GM21786 (cell line): Measurements from ENCODE around the gene BNC2.
"Not testable (repeated sequence)": the region's sequence is repeated elsewhere in the genome, so short reads cannot be mapped to it uniquely, and the experiment has no call there.

Source experiments
- ATAC-seq: cut with Tn5 transposase; IDR thresholded peaks from one replicate; pipeline ENCODE4 v1.9.1; 2021; ENCODE audit not compliant: unreplicated experiment

The BNC2 gene, protein sequence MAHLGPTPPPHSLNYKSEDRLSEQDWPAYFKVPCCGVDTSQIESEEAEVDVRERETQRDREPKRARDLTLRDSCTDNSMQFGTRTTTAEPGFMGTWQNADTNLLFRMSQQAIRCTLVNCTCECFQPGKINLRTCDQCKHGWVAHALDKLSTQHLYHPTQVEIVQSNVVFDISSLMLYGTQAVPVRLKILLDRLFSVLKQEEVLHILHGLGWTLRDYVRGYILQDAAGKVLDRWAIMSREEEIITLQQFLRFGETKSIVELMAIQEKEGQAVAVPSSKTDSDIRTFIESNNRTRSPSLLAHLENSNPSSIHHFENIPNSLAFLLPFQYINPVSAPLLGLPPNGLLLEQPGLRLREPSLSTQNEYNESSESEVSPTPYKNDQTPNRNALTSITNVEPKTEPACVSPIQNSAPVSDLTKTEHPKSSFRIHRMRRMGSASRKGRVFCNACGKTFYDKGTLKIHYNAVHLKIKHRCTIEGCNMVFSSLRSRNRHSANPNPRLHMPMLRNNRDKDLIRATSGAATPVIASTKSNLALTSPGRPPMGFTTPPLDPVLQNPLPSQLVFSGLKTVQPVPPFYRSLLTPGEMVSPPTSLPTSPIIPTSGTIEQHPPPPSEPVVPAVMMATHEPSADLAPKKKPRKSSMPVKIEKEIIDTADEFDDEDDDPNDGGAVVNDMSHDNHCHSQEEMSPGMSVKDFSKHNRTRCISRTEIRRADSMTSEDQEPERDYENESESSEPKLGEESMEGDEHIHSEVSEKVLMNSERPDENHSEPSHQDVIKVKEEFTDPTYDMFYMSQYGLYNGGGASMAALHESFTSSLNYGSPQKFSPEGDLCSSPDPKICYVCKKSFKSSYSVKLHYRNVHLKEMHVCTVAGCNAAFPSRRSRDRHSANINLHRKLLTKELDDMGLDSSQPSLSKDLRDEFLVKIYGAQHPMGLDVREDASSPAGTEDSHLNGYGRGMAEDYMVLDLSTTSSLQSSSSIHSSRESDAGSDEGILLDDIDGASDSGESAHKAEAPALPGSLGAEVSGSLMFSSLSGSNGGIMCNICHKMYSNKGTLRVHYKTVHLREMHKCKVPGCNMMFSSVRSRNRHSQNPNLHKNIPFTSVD

DNA sequence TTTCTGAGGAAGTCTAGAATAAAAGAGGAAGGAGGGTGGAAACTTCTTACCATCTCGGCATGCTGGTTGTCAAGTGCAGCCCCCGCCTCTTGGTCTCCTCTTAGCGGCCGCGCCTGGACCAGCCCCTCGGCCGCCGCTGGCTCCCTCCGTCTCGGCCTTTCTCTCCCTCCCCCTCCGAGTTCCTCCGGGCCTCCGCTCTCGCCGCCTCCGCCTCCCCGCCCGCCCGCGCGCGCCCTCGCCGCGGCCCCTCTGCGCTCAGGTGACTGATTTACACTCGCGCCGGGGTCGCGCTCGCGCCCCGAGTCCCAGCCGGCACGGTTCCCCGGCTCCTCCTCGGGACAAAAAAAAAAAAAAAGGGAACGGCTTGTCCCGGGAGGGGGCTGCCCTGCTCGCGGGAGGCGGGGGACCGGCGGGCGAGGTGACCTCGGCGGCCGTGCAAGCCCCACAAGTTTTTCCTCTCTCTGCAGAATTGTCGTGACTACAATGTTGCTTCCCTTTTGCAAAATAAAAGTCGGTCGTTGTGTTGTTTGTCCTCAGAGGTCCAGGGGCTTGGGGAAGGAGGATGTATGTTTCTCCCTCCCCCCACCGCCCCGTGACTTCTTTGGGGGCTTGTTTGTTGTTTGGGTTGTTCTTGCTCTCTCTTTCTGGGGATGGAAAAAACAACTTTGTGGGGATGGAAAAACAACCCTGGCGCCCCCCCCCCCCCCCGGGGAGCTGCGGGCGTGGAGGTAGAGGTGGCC, at the start of gene BNC2:
Gene BNC2 (minus strand): TSS at position 75 of the 740 bp plus-strand sequence. CDS start 22 bp downstream, at position 53.
- no peak for ATAC-seq

DNA sequence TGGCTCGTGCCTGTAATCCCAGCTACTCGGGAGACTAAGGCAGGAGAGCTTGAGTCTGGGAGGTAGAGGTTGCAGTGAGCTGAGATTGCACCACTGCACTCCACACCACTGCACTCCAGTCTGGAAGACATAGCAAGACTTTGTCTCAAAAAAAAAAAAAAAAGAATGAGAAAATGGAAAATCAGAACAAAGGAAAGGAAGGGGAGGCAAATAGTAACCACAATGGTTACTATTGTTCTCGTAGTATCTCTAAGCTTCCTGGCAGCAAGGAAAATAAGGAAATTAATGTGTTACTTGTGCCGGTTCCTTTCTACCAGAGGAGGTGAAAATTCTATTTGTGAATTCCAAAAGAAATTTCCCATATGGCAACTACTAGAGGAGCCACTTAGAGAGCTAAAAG, 48.5 kb upstream of the BNC2 start:
- no peak for ATAC-seq

DNA sequence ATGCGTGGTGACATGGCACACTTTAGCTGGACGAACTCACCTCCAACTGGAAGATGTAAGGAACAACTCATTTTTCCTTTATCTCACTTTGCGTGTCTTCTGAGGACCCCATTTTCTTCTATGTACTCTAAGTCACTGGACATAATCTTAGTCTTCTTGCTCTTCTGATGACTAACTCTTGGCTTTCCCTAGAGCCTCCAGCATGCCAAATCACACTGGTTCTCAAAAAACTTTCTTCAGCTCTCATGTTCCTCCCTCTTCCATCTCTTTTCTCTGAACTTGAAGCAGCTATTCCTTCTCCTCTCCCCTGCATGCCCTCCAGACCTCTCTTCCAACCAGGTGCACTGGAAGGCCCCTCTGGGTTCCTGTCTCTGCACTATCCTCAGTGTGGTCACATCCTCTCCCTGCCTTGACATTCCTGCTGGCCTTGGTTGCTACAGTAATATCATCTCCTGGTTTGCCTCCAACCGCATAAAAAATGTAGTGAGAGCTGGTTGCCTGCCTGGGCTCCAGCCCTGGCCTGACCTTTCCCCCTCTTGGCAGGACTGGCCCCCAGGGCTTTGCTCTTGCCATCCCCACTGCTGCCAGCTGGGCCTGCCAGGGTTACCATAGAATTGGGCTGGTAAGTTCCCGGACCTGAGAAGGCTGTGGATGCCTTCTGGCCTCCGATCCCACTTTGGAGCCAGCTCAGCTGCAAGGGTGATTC, 44.8 kb upstream of the BNC2 start:
- ATAC-seq = no peak

DNA sequence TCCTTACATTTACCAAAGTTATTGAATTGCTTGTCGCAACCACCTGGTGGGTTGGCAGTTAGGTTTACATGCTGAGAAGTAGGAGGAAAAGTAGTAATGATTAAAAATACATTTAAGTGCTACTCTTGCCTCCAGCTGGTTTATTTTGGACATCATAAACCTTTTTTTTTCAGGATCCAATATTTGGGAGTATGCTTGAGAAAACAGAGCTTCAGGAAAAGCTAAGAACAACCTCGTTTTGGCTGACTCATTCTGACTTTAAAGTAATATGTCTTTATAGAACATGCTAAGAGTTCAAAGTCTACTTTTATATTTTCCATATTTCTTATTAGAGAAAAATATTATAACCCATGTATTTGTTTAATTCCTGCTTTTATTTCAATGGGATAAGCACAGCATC, 41.7 kb upstream of the BNC2 start:
- ATAC-seq = no peak

DNA sequence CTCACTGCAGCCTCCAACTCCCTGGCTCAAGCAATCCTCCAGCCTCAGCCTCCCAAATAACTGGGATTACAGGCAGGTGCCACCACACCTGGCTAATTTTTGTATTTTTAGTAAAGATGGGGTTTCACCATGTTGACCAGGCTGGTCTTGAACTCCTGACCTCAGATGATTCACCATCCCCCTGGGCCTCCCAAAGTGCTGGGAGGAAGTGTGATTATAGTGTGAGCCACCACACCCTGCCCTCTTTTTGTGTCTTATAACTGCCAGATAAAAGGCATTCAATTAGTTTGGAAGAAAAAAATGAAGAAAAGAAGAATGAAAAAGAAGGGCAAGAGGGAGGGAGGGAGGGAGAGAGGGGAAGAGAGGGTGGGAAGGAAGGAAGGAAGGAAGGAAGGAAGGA, 37.7 kb upstream of the BNC2 start:
- not testable (repeated sequence) for ATAC-seq

DNA sequence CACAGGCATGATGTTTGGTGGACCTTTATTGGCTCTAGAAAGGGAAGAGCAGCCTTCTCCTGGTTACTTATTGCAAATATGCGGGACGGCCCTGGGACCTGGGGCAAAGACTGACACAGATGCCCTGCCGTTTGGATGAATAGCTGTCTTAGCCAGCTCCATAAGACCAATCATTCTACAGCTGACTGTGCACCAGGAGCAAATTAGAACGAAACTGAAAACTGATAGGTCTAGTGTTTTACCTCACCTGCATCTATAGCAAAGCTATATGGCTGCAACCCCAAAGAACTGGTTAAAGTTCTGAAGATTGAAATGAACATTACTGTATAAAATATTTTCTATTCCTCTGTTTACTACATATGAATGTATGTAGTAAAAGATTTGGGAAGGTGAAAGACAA, 34.2 kb upstream of the BNC2 start:
- ATAC-seq = no peak

DNA sequence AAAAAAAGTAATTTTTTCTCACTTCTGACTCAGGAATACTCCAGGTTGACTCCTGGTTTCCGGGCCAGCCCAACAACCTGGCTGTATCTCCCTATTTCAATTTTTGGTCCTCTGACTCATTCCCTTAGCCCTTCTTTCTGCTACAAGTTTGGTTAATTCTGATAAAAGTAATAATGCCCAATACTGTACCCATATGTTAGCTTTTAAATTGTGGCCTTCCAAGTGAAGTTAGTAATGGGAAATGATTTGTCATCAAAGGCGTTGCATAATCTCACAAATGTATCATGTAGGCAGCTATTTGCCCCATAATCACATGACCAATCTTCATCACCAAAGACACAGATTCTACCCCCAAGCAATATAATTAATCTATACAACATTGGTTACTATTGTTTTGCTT, 31.1 kb upstream of the BNC2 start:
- no peak for ATAC-seq

DNA sequence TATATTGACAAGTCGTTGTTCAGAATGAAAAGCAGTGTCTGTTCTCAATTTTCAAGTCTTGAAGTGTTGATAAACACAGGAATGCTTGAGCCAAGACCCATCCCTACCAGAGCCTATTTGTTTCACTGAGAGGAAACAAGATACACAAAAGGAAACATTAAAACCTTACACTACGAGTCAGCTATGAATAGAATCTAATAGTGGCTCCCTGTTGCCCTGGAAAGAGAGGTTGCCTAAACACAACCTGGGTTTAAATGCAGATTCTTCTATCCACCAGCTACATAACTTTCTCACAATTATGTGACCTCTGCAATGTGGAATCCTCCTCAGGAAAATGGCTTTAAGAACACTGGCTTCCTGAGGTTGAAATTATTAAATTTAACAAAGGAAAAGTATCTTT, 29.1 kb upstream of the BNC2 start:
- no peak for ATAC-seq

DNA sequence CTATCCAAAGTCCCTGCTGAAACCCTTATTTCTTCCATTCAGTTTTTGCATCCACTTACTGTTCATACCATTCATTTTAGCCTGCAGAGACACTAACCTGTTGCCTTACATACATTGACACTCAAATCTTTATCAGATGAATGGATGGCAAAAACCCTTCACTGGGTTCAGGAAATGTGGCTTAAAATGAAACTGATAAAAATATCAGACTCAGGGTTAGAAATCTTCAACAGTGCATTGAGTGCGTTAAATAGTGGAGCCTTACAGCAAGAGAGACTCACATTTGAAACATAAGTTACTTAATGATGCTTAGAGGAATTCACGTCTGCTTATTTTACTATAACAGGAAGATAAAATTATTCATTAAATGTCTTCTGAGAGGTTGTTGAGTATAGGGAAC, 28.0 kb upstream of the BNC2 start:
- no peak for ATAC-seq

DNA sequence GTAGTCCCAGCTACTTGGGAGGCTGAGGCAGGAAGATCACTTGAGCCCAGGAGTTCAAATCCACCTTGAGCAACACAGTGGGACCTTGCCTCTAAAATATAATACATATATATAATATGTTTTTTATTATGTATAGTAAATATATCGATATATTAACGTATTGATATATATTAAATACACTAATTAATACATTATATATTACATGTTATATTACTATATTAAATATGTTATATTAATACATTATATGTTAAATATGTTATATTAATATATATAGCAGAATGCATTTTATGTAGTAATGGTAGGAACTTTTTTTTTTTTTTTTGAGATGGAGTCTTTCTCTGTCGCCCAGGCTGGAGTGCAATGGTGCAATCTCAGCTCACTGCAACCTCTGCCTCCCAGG, 18.1 kb upstream of the BNC2 start:
- ATAC-seq = no peak

DNA sequence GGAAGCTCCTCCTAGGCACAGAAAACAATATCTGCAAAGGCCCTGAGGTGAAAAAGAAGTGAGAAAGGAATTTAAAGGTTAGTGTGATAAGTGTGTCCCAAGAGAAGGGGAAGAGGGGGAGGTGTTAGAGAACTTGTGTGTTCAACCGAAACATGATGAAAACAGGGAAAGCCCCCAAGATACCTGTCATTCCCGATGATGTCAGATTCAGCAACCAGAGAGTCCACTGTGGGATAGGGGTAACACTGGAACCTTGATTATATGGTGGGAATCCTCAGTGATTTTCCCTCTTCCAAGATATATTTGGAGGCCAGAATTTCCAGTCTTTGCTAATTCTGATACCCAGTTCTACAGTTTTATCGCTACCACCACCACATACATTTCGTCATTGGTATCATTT, 15.5 kb upstream of the BNC2 start:
- no peak for ATAC-seq

DNA sequence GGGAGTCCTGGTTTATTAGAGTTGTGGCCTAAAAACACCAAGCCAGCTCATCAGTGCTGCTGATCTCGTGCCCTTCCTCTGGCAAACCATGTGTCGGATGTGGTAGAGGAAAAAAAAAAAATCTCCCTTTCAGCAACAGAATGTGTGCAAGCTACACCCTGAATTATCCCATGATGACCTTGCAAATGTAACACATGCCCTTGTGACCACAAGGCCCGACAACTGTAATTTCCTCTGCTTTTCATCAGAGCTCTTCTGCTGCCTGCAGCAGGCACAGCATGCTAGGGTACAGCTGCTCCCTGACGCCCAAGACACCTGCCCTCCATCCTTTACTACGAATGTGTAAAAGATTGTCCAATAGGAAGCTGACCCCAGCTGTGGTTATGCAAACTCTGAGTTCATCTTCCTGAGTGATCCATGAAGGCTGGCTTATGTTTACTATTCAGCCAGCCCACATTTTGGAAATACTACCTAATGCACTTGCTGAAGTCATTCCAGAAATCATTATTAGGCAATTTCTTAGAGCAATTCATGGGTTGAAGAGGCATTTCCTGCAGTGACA, 14.6 kb upstream of the BNC2 start:
- ATAC-seq = no peak

DNA sequence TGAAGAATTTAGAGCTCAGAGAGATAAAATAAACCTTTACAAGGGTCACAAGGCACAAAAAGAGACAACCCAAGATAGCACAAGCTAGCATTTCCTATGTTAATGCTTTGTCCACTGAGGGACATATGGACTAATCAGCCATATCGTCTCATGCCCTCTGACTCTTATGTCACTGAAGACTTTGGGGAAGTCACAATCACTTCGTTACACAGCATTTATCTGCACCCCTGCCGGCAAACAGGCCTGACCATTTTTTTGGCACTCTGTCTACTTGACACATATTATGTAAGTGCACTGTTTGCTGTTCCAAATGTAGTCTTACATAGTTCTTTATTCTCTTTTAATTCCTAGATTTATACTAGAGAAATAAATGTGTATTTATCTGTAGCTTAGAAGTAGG, 13.9 kb upstream of the BNC2 start:
- ATAC-seq = no peak

DNA sequence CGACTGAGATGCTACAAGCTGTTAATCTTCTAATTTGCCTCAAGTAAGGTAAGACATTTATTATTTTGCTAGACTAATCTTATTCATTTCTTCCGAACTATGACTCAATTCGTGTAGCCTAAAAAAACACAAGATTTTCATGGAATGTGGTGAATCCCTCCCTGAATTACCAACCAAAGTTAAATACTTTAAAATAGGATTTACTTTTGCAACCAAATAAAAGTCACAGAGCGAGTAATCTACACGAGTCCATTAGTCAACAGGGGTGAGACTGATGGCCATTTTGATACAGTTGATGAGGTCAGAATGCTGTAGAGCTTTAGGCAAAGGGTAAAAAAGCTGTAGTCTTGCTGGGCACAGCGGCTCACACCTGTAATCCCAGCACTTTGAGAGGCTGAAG, 13.1 kb upstream of the BNC2 start:
- ATAC-seq = no peak

DNA sequence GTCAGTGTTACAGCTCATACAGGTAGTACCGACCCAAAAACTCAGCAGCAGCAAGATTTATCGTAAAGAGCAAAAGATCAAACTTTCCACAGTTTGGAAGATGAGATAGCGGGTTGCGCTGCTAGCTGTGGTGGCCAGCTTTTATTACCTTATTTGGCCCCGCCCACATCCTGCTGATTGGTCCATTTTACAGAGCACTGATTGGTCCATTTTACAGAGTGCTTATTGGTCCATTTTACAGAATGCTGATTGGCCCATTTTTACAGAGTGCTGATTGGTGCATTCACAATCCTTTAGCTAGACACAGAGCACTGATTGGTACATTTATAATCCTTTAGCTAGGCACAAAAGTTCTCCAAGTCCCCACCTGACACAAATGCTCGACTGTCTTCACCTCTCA, 12.0 kb upstream of the BNC2 start:
- ATAC-seq = not testable (repeated sequence)

DNA sequence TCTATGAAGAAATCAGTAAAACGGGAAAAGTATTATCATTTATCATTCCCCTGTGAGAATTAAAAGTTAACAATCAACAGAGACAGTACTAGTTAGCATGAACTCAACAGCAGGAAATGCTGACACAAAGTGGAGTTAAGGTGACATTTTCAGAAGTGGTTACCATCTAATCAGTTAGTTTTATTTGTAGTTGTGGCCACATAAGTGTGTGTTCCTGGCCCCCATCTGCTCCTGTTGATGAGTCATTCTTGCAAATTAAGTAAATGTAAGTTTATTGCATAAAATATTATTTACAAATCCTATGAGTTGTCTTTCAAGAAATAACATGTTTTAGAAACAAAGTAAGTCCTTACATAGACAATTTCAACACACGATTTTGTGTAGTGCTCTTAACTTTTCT, 8.9 kb upstream of the BNC2 start:
- ATAC-seq = no peak

DNA sequence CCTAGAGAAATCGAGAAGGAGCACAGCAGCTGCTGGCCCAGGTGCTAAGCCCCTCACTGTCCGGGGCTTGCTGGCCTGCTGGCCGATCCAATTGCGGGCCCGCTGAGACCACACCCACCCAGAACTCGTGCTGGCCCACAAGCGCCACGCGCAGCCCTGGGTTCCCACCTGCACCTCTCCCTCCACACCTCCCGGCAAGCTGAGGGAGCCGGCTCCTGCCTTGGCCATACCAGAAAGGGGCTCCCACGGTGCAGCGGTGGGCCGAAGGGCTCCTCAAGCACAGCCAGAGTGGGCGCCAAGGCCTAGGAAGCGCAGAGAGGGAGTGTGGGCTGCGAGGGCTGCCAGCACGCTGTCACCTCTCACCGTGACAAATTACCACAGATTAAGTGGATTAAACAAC, 6.8 kb upstream of the BNC2 start:
- ATAC-seq = no peak

DNA sequence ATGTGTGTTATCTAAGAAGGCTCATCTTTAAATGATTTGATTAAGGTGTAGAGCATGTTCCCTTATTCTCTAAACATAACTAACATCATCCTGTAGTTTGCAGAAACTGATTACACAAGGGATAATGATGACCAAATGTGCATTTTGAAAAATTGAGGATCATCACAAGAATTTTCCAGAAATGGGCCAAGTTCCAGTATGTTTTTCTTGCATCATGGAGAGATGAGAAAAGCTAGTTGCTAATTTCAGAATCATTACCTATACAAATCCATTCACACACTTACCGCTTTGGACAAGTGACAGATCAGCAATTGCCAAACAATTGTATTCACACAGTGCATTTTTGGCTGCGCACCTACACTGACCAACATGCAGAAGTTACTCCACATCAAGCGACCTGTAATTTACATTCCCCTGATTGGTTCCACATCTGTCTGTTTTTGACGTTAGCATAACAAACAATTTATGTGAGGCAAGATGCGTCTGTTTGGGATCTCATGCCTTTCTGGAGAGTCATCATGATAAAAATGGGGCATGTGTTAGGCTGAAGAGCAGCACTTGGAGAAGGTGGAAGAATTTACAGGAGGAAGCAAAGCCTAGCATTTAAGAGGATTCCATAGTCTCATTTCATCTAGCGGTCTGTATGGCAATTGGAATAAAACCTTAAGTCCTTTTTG, 2.8 kb upstream of the BNC2 start:
- ATAC-seq = no peak

DNA sequence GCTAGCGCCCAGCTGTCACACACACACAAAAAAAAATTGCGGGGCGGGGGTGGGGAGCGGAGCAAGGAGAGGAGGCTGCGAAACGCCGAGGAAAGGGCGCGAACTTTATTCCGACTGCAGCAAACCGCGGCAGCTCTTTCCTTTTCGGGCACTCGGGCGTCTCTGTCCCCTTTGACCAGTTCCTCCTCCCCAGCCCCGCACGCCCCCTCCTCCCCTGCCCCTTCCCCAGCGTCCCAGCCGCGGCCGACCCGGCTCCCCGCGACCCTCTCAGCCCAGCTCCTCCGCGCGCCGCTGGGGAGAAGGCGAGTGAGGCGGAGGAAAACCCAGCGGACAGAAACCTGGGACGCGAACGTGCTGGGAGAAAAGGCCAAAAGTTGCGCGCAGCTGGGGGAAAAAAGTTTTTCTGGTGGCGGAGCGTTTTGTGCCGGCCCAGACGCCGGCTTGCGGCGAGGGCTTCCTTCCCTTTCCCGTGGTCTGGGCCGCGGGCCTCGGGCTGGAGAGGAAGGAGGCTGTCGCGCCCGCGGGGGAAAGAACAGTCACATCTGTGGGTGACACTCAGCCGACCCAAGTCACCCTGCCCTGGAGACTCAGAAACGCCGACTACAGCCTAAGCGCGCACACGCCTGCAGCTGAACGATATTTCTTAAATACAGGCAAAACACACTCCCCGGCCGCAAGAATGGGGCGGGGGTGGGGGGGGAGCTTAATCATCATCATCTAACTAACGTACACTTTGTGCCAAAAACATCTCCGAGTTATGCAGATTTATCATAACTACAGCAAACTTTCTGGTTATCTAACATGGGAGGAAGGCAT, 1.1 kb upstream of the BNC2 start:
- no peak for ATAC-seq
